DMS153 treated with DMSO at 0.1 percent for 48 hours (cell line): Measurements from ENCODE around the gene CSNK1A1L.
A peak's percentile ranks its signal among the peaks of the same experiment; 100 is the strongest.
"Not testable (repeated sequence)": the region's sequence is repeated elsewhere in the genome, so short reads cannot be mapped to it uniquely, and the experiment has no call there.

Source experiments
- DNase-seq: peaks from one replicate; lab custom pipeline; 2025; ENCODE audit not compliant: unreplicated experiment; lab: John Stamatoyannopoulos, UW

CSNK1A1L gene

DNA sequence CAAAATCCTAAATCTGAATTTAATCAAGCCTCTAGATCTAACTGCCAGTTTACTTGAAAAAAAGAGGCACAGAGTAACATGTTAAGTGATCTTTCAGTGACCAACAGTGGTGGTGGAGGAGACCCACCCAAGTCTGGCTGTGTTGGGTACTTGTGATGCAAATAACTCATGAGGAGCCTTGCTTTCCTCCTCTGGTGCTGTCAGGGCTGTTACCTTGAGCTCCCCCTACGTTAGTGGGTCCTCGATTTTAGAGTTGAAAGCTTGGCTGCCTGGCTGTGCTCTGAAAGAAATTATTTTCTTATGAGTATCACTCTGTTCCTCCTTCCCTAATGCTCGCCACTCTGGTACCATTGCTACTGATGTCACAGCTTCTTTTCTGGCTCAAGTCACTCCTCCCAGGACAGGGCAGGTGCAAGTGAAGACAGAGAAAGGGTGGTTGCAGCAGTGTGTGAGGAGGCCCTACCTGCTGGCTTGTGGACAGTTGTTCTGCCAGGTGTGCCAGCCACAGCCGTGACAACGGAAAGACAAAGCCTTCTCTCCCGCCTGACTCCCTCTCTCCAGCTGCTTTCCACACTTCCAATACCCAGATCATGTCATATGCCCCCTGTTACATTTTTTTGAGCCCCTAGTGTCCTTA, 39.5 kb downstream of the CSNK1A1L start:
- no peak for DNase-seq

DNA sequence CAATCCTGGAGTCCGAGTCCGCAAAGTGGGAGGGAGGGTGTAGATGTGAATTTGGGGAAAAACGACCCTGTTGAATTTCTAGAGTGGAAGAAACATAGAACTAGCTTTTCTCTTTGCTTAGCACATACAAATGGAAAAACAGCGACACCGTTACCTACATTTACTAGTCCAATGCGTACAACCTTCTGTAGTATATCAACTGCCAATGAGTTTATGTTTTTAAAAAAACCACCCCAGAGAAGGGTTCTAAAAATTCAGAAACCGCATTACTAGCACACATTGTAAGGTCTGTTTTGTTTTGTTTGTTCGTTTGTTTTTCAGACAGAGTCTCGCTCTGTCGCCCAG, 45.6 kb downstream of the CSNK1A1L start:
- no peak for DNase-seq

DNA sequence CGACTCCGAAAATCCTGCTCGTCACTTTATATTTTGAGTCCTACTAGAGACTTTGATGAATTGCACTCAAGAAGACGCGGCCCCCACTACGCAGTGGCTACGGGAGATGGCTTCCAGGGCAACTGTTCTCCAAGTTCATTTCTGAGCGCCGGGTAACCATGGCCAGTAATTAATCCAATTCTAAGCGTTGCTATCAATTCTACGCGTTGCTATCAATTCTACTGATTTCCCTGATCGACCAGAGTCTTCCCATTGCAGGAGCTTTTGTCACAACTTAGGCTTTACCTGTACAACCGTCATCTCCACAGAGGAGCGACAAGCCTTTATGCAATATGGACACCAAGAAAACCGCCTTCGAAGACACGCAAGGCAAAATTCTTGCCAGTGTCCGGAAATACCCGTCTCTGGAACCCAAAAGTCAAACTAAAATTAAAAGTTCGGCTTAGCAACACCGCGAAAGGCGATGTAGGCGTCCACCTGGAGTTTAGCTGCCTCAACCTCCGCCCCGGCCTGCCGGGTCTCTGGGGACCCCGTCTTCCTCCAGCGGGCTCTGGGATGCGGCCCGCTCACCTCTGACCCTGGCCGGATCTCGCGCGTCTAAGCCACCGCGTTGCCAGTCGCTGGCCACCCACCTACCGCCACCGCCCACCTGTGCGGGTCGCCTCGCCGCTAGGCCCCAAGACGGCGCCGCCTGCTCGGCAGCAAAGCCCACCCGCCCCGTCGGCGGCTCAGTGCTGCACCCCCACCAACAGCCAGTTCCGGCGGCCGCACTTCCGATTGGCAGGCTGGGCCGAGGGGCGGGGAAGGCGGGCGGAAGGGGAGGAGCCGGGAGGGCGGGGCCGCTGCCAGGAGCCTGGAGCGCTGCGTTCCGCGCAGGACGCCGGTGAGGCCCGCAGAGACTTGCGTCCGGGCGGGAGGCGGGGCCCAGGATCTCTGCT, 46.3 kb downstream of the CSNK1A1L start, which contains the start of gene SUPT20H:
TSS of gene SUPT20H (minus strand) at position 779 of the 938 bp plus-strand sequence. CDS start 8,198 bp downstream, outside the sequence.
- peak; percentile 85 for DNase-seq

DNA sequence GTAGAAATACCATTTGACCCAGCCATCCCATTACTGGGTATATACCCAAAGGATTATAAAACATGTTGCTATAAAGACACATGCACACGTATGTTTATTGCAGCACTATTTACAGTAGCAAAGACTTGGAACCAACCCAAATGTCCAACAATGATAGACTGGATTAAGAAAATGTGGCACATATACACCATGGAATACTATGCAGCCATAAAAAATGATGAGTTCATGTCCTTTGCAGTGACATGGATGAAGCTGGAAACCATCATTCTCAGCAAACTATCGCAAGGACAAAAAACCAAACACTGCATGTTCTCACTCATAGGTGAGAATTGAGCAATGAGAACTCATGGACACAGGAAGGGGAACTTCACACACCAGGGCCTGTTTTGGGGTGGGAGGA, 49.2 kb downstream of the CSNK1A1L start:
- DNase-seq = not testable (repeated sequence)
